CD4-positive, CD25-positive, alpha-beta regulatory T cell (primary cell): ENCODE results near the gene FAM20C. TPM values are rescaled to one million over a fixed set of nuclear protein-coding genes. Genes with fewer than 3 reads are reported as not detected.

ENCODE experiments used
- ATAC-seq, 2 donors: fragments of 150-1000 bp; cut with Tn5 transposase; one replicate each; pipeline ENCODE4 v1.10.0; 2021; ENCODE audit warnings: low read depth in 2 of 2, moderate number of reproducible peaks in 2 of 2, moderate library complexity in 1 of 2
- DNase-seq, 3 donors: peaks; one replicate each; pipeline versions ENCODE4 v3.0.0 to v3.0.0-alpha.2; 2012 to 2022; ENCODE audit warnings: mixed read lengths in 1 of 3
- H3K27ac ChIP-seq: one replicate; pipeline ENCODE4 v1.7.0; 2013; ENCODE audit warnings: mild to moderate bottlenecking, low read length; ENCODE audit not compliant: insufficient read depth, poor library complexity, severe bottlenecking
- H3K27me3 ChIP-seq: one replicate; pipeline ENCODE4 v1.7.0; 2013; ENCODE audit warnings: low read length; ENCODE audit not compliant: control insufficient read depth, insufficient read depth
- H3K36me3 ChIP-seq: one replicate; pipeline ENCODE4 v1.7.0; 2013; ENCODE audit warnings: mild to moderate bottlenecking, low read length, moderate library complexity; ENCODE audit not compliant: control insufficient read depth, insufficient read depth
- H3K4me1 ChIP-seq: 2 replicates; pipeline ENCODE4 v1.7.0; 2013; ENCODE audit warnings: mild to moderate bottlenecking, low read length; ENCODE audit not compliant: insufficient read depth, control insufficient read depth, poor library complexity, severe bottlenecking
- H3K4me3 ChIP-seq: one replicate; pipeline ENCODE4 v1.7.0; 2013; ENCODE audit warnings: low read depth, mild to moderate bottlenecking, low read length, moderate library complexity
- H3K9me3 ChIP-seq, 2 experiments: 1 replicate in 1 of 2; 2 replicates in 1 of 2; pipeline ENCODE4 v1.7.0; 2013; ENCODE audit warnings: low read length in 2 of 2, mild to moderate bottlenecking in 1 of 2, moderate library complexity in 1 of 2; ENCODE audit not compliant: control insufficient read depth in 2 of 2
- H3K27ac Mint-ChIP-seq, 3 donors: one replicate each; pipeline ENCODE4 v1.8.0; 2020 to 2022; ENCODE audit warnings: mild to moderate bottlenecking in 3 of 3, mixed read lengths in 3 of 3, moderate library complexity in 2 of 3
- H3K27me3 Mint-ChIP-seq: one replicate; pipeline ENCODE4 v1.8.0; 2022; ENCODE audit warnings: mild to moderate bottlenecking, mixed read lengths
- H3K36me3 Mint-ChIP-seq: one replicate; pipeline ENCODE4 v1.8.0; 2020; ENCODE audit warnings: mixed read lengths
- H3K4me1 Mint-ChIP-seq, 4 donors: one replicate each; pipeline ENCODE4 v1.8.0; 2020 to 2022; ENCODE audit warnings: mixed read lengths in 4 of 4, mild to moderate bottlenecking in 1 of 4
- H3K4me3 Mint-ChIP-seq, 4 donors: one replicate each; pipeline ENCODE4 v1.8.0; 2020 to 2022; ENCODE audit warnings: mild to moderate bottlenecking in 4 of 4, mixed read lengths in 4 of 4, moderate library complexity in 3 of 4
- H3K9me3 Mint-ChIP-seq, 7 donors: one replicate each; pipeline ENCODE4 v1.8.0; 2020 to 2022; ENCODE audit warnings: mixed read lengths in 7 of 7, mild to moderate bottlenecking in 3 of 7, moderate library complexity in 2 of 7
- polyA plus RNA-seq, 4 donors: library from polyadenylated mRNA; unstranded; fragments of 300-500 nt; fragmentation: Illumina TruSeq; gene quantifications; one replicate each; pipeline ENCODE4 v1.2.3, GENCODE V29; 2021
- total RNA-seq: library from RNA; stranded (reverse); gene quantifications from one replicate; pipeline ENCODE4 v1.2.3, GENCODE V29; 2022

Gene FAM20C
- total and polyA plus RNA-seq, 5 donors from 2014 or later = not detected

GRCh38 chr7:276230-276835 is 84.0 kb downstream of the FAM20C start:
- H3K36me3 Mint-ChIP-seq = no peaks in the 10 kb centered on the region
- H3K4me1 Mint-ChIP-seq = no peaks in the 10 kb centered on the region
- Histone ChIP-seq H3K27ac (no peak overlapping the region), H3K27me3 (no peaks in the 10 kb centered on the region), H3K4me3 (no peak overlapping the region), H3K4me1 (no peaks in the 10 kb centered on the region), H3K36me3 (no peaks in the 10 kb centered on the region), H3K9me3 (peaks cover 0 to 10% of the 10 kb centered on the region in 2 experiments)
- no peak for DNase-seq
- ATAC-seq = no peak
- peaks cover 19% of the 10 kb centered on the region for H3K27me3 Mint-ChIP-seq
- no peak overlapping the region for H3K4me3 Mint-ChIP-seq
- peaks cover 0 to 25% (median 7%) of the 10 kb centered on the region in 7 donors for H3K9me3 Mint-ChIP-seq
- H3K27ac Mint-ChIP-seq = no peak overlapping the region

GRCh38 chr7:277228-277627 is 84.9 kb downstream of the FAM20C start:
- no peaks in the 10 kb centered on the region for H3K4me1 Mint-ChIP-seq
- H3K9me3 Mint-ChIP-seq = peaks cover 0 to 25% (median 6%) of the 10 kb centered on the region in 7 donors
- Histone ChIP-seq H3K27me3 (no peaks in the 10 kb centered on the region), H3K4me3 (no peak overlapping the region), H3K27ac (no peak overlapping the region), H3K9me3 (peaks cover 0 to 10% of the 10 kb centered on the region in 2 experiments), H3K4me1 (no peaks in the 10 kb centered on the region), H3K36me3 (no peaks in the 10 kb centered on the region)
- peaks cover 19% of the 10 kb centered on the region for H3K27me3 Mint-ChIP-seq
- no peak overlapping the region for H3K4me3 Mint-ChIP-seq
- H3K36me3 Mint-ChIP-seq = no peaks in the 10 kb centered on the region
- H3K27ac Mint-ChIP-seq = no peak overlapping the region
- DNase-seq (no peak), ATAC-seq (no peak)

- Mint-ChIP-seq H3K36me3 (no peaks in the 10 kb centered on the region), H3K27ac (no peak overlapping the region), H3K4me1 (no peaks in the 10 kb centered on the region), H3K4me3 (no peak overlapping the region), H3K27me3 (peaks cover 19% of the 10 kb centered on the region), H3K9me3 (peaks cover 0 to 22% (median 8%) of the 10 kb centered on the region in 7 donors)
- H3K36me3 ChIP-seq = no peaks in the 10 kb centered on the region
- DNase-seq (no peak), ATAC-seq (no peak)
- H3K4me3 ChIP-seq = no peak overlapping the region
- peaks cover 0 to 10% of the 10 kb centered on the region in 2 experiments for H3K9me3 ChIP-seq
- H3K4me1 ChIP-seq = no peaks in the 10 kb centered on the region
- H3K27ac ChIP-seq = no peak overlapping the region
- H3K27me3 ChIP-seq = no peaks in the 10 kb centered on the region
Measured at GRCh38 chr7:278081-278480, 85.7 kb downstream of the FAM20C start.

GRCh38 chr7:279821-280220 is 87.5 kb downstream of the FAM20C start:
- H3K9me3 Mint-ChIP-seq = peaks cover 0 to 7% (median 2%) of the 10 kb centered on the region in 7 donors
- H3K27ac Mint-ChIP-seq = no peak overlapping the region
- no peak overlapping the region for H3K27ac ChIP-seq
- H3K27me3 ChIP-seq = no peaks in the 10 kb centered on the region
- H3K27me3 Mint-ChIP-seq = peaks cover 19% of the 10 kb centered on the region
- peaks cover 0 to 3% of the 10 kb centered on the region in 2 experiments for H3K9me3 ChIP-seq
- DNase-seq (no peak), ATAC-seq (no peak)
- H3K4me1 ChIP-seq = no peaks in the 10 kb centered on the region
- no peak overlapping the region for H3K4me3 ChIP-seq
- H3K4me3 Mint-ChIP-seq = no peak overlapping the region
- H3K36me3 ChIP-seq = no peaks in the 10 kb centered on the region
- H3K4me1 Mint-ChIP-seq = no peaks in the 10 kb centered on the region
- H3K36me3 Mint-ChIP-seq = no peaks in the 10 kb centered on the region

GRCh38 chr7:280461-280860 is 88.1 kb downstream of the FAM20C start:
- DNase-seq (no peak), ATAC-seq (no peak)
- Histone ChIP-seq H3K27me3 (no peaks in the 10 kb centered on the region), H3K27ac (no peak overlapping the region), H3K36me3 (no peaks in the 10 kb centered on the region), H3K4me3 (no peak overlapping the region), H3K9me3 (no peaks in the 10 kb centered on the region), H3K4me1 (no peaks in the 10 kb centered on the region)
- Mint-ChIP-seq H3K4me3 (no peak overlapping the region), H3K9me3 (peaks cover 0 to 5% (median 1%) of the 10 kb centered on the region in 7 donors), H3K36me3 (no peaks in the 10 kb centered on the region), H3K27ac (no peak overlapping the region), H3K4me1 (no peaks in the 10 kb centered on the region), H3K27me3 (peaks cover 17% of the 10 kb centered on the region)

- no peaks in the 10 kb centered on the region for H3K9me3 ChIP-seq
- no peak overlapping the region for H3K4me3 Mint-ChIP-seq
- H3K4me1 ChIP-seq = no peaks in the 10 kb centered on the region
- H3K27ac Mint-ChIP-seq = no peak overlapping the region
- no peaks in the 10 kb centered on the region for H3K27me3 ChIP-seq
- no peak overlapping the region for H3K27ac ChIP-seq
- DNase-seq (no peak), ATAC-seq (no peak)
- no peaks in the 10 kb centered on the region for H3K36me3 ChIP-seq
- peaks cover 17% of the 10 kb centered on the region for H3K27me3 Mint-ChIP-seq
- no peaks in the 10 kb centered on the region for H3K36me3 Mint-ChIP-seq
- H3K9me3 Mint-ChIP-seq = peaks cover 0 to 5% (median 1%) of the 10 kb centered on the region in 7 donors
- H3K4me1 Mint-ChIP-seq = no peaks in the 10 kb centered on the region
- no peak overlapping the region for H3K4me3 ChIP-seq
Measured at GRCh38 chr7:281637-282036, 89.3 kb downstream of the FAM20C start.

GRCh38 chr7:282621-283020 is 90.2 kb downstream of the FAM20C start:
- no peak for ATAC-seq
- Mint-ChIP-seq H3K4me3 (no peak overlapping the region), H3K9me3 (peaks cover 0 to 5% (median 1%) of the 10 kb centered on the region in 7 donors), H3K4me1 (no peaks in the 10 kb centered on the region), H3K27me3 (peaks cover 23% of the 10 kb centered on the region), H3K36me3 (no peaks in the 10 kb centered on the region), H3K27ac (no peak overlapping the region)
- Histone ChIP-seq H3K36me3 (no peaks in the 10 kb centered on the region), H3K9me3 (no peaks in the 10 kb centered on the region), H3K27me3 (no peaks in the 10 kb centered on the region), H3K4me3 (no peak overlapping the region), H3K4me1 (no peaks in the 10 kb centered on the region), H3K27ac (no peak overlapping the region)
- DNase-seq = no peak
